GM19395 (cell line): ENCODE results near the gene QSOX1.
"Not testable (repeated sequence)": the region's sequence is repeated elsewhere in the genome, so short reads cannot be mapped to it uniquely, and the experiment has no call there.

Source experiments
- ATAC-seq: cut with Tn5 transposase; IDR thresholded peaks from one replicate; pipeline ENCODE4 v1.9.1; 2021; ENCODE audit warnings: mild to moderate bottlenecking, moderate library complexity; ENCODE audit not compliant: unreplicated experiment

The QSOX1 gene

GRCh38 chr1:180188091-180188506, 33.4 kb downstream of the QSOX1 start:
- no peak for ATAC-seq

DNA sequence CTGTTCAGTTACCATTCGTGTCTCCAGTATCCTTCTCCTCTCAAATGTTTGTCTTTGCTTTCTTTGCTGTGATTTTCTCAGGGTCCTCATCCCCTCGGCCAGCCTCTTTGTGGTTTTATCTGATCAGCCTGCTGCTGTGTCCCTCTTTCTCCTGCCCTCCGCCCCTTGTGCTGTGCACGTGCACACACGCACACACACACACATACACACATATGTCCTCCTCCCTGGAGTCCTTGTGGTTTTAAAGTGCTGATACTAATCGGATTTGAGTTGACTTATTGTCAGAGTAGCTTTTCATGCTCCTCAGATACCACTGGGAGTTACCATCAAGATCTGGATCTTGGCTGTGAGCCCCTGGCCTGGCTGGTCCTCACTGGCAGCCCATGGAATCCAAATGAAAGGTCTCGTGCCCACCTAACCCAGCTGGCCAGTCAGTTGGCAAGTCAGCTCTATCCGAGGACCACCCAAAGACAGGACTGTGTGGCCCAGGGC, 34.1 kb downstream of the QSOX1 start:
- no peak for ATAC-seq

- ATAC-seq, result no peak
Measured at GRCh38 chr1:180190091-180190490, 35.4 kb downstream of the QSOX1 start.

- no peak for ATAC-seq
Measured at GRCh38 chr1:180192172-180192571, 37.5 kb downstream of the QSOX1 start.

GRCh38 chr1:180193141-180194047, 38.7 kb downstream of the QSOX1 start:
- no peak for ATAC-seq

DNA sequence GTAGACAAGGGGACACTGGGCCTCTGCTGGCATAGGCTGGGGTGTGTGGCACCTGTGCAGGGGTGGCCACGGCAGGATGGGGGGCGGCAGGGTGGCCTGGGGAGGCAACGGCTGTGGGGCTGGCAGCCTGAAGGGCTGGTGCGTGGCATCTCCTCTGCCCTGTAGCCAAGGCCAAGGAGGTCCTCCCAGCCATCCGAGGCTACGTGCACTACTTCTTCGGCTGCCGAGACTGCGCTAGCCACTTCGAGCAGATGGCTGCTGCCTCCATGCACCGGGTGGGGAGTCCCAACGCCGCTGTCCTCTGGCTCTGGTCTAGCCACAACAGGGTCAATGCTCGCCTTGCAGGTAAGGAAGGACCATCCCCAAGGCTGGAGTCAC, 39.4 kb downstream of the QSOX1 start:
- no peak for ATAC-seq

DNA sequence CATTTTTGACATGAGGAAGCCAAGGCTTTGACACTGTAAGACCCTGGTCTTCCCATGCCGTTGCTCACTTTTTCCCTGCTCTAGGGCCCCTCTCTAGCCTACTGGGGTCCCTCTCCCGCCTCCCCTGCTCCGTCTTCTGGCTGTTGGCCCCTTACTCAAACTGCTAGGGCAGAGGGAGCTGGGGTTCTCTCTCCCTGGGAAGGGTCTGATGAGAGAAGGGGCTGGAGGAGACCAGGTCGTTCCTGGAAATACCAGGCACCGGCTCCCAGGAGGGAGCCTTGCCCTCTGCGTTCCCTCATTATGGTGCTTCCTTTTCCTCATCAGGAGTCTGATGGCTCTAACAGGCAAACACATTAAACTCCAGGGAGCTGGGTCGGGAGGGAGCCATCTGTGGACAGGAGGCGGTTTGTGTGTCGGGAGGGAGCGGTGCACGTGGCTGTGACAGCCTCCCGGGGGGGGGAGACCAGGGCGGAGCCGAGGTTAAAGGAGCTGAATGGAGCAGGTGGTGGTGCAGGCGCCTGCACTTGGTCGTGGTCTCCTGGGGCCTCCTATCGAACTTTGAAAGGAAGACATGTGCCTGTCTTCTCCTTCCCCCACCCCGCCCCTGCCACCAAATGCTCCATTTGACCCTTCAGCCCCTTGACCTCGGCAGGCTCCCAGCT, 40.0 kb downstream of the QSOX1 start:
- ATAC-seq, result no peak

- no peak for ATAC-seq
Measured at GRCh38 chr1:180195401-180195800, 40.7 kb downstream of the QSOX1 start.

- ATAC-seq, result no peak
Measured at GRCh38 chr1:180195916-180196315, 41.2 kb downstream of the QSOX1 start.

GRCh38 chr1:180196436-180197003, 41.9 kb downstream of the QSOX1 start:
- ATAC-seq, result no peak

DNA sequence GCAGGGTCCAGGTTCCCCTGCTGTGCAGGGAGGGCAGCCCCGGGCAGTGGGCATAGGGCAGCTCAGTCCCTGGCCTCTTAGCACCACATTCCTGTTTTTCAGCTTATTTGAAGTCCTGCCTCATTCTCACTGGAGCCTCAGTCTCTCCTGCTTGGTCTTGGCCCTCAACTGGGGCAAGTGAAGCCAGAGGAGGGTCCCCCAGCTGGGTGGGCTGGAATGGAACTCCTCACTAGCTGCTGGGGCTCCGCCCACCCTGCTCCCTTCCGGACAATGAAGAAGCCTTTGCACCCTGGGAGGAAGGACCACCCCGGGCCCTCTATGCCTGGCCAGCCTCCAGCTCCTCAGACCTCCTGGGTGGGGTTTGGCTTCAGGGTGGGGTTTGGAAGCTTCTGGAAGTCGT, 42.6 kb downstream of the QSOX1 start:
- ATAC-seq, result no peak

GRCh38 chr1:180198196-180198595, 43.5 kb downstream of the QSOX1 start:
- ATAC-seq, result no peak

- no peak for ATAC-seq
Measured at GRCh38 chr1:180198611-180199010, 43.9 kb downstream of the QSOX1 start.

DNA sequence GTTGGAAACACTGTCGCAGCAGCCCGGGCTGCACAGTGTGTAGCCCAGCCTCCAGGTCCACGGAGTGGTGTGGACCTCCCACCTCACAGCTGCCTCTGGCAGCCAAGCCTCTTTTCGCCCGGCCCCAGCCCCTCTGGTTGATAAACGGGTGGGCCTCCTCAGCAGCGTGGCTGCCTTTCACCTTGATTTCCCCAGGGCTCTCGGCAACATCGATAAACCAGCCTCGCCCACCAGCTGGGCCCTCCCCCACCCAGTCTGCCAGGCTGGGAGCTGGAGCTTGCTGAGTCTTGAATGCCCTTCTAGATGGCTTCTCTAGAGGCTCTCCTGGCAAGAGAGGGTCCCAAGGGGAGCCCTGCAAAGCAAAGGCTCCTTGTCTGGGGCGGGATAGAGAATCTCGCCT, 44.3 kb downstream of the QSOX1 start:
- ATAC-seq, result no peak

GRCh38 chr1:180201451-180202200, 47.0 kb downstream of the QSOX1 start:
- ATAC-seq, result no peak

- ATAC-seq, result not testable (repeated sequence)
Measured at GRCh38 chr1:180202588-180202987, 47.9 kb downstream of the QSOX1 start.

GRCh38 chr1:180204231-180204630, 49.6 kb downstream of the QSOX1 start:
- ATAC-seq, result no peak

GRCh38 chr1:180206581-180206980, 51.9 kb downstream of the QSOX1 start:
- ATAC-seq, result no peak

DNA sequence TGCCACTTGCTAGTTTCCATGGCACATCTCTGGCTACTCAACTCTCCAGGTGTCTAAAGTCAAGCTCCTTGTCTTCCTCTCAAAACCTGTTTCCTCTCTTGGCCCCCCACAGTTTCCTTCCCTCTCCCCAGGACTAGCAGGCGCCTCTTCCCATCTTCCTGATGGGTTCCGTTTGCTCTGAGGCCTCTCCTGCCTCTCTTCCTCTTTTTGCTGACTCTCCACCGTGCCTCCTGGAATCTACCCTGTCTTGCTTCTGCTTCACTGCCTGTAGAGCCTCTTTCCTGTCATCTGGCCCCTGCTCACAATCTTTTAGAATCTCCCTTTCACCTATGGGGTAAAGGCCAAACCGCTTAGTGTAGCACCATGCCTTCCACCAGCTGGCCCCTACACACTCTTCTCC, 53.6 kb downstream of the QSOX1 start:
- no peak for ATAC-seq

DNA sequence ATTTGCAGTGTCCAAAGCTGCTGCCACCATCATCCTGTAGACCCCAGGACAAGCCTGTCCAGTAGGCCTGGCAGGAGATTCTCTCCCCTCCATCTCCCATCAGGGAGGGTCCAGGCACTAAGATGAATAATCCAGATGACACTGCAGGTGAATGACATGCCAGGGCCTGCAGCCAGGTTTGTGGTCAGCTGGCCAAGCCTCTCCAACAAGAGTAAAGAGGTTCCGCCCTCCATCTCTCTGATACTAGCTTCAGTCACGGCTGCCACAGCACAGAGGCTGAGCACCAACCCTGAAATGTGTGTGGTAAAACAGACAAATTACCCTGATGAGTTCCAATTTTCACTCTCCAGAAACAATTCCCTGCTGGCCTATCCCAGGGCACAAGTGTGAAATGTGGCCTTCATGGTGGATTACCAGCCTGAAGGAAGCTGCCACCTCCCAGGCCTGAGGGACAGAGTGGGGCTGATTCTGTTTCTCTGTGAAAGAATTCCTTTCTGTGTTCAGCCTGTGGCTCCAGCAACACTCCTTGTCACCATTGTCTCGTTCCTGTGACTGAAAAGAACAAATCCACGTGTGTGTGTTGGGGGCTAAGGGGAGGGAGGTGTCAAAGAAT, 55.4 kb downstream of the QSOX1 start:
- no peak for ATAC-seq
